ENCODE results near the gene C19orf44. TPM values are rescaled to one million over a fixed set of nuclear protein-coding genes. Genes with fewer than 3 reads are reported as not detected.

C19orf44 gene
- total and polyA plus RNA-seq, 8 donors = 2.4 to 40.3 (median 3.8) TPM; not detected in 1

- Histone ChIP-seq H3K27ac (no peak overlapping the region), H3K27me3 (no peaks in the 10 kb centered on the region), H3K4me3 (no peak overlapping the region), H3K36me3 (peaks cover 100% of the 10 kb centered on the region in 4 donors), H3K9me3 (no peaks in the 10 kb centered on the region), H3K4me1 (peaks cover 0 to 6% (median 0%) of the 10 kb centered on the region in 4 donors)
- TF ChIP-seq CTCF (IDR thresholded peaks at IDR 0.05) (no peak), POLR2AphosphoS5 (IDR thresholded peaks at IDR 0.05) (no peak), EP300 (IDR thresholded peaks at IDR 0.05) (no peak), POLR2A (IDR thresholded peaks at IDR 0.05) (no peak)
- 96 to 97% (median 97%) methylated on average over 17 to 29 of the region's 29 CpGs for WGBS, 5 donors
- DNase-seq = no peak
- intact Hi-C loops (cut with DNase I; ENCODE audit: low total_unique reads) = no loop called here
Observed at GRCh38 chr19:16525751-16526481, 29.7 kb downstream of the C19orf44 start.

- no peaks in the 10 kb centered on the region for H3K27me3 ChIP-seq
- no peak overlapping the region for H3K27ac ChIP-seq
- no peaks in the 10 kb centered on the region for H3K9me3 ChIP-seq
- H3K4me1 ChIP-seq = peaks cover 0 to 6% (median 0%) of the 10 kb centered on the region in 4 donors
- WGBS, 5 donors = 75 to 82% (median 80%) methylated on average over 9 to 14 of the region's 14 CpGs
- peaks cover 100% of the 10 kb centered on the region in 4 donors for H3K36me3 ChIP-seq
- DNase-seq = no peak
- intact Hi-C loops (cut with DNase I; ENCODE audit: low total_unique reads) = no loop called here
- no peak for TF ChIP-seq CTCF (IDR thresholded peaks at IDR 0.05)
- TF ChIP-seq POLR2A (IDR thresholded peaks at IDR 0.05) = no peak
- no peak for TF ChIP-seq EP300 (IDR thresholded peaks at IDR 0.05)
- no peak for TF ChIP-seq POLR2AphosphoS5 (IDR thresholded peaks at IDR 0.05)
- H3K4me3 ChIP-seq = no peak overlapping the region
Observed at GRCh38 chr19:16527334-16527935, 31.2 kb downstream of the C19orf44 start.

GRCh38 chr19:16527971-16528521 lies 31.9 kb downstream of the C19orf44 start:
- no peak overlapping the region for H3K4me3 ChIP-seq
- H3K27ac ChIP-seq = no peak overlapping the region
- H3K36me3 ChIP-seq = peaks cover 100% of the 10 kb centered on the region in 4 donors
- TF ChIP-seq POLR2A (IDR thresholded peaks at IDR 0.05) = no peak
- TF ChIP-seq CTCF (IDR thresholded peaks at IDR 0.05) = peak in 3 of 7 experiments; percentile 8 to 23 (median 10)
- peak; percentile 41 for DNase-seq
- WGBS, 5 donors = 85 to 91% (median 89%) methylated on average over 12 of the region's 12 CpGs
- H3K9me3 ChIP-seq = no peaks in the 10 kb centered on the region
- peaks cover 0 to 6% (median 0%) of the 10 kb centered on the region in 4 donors for H3K4me1 ChIP-seq
- intact Hi-C loops (cut with DNase I; ENCODE audit: low total_unique reads) = no loop called here
- H3K27me3 ChIP-seq = no peaks in the 10 kb centered on the region

GRCh38 chr19:16529466-16530144 lies 33.4 kb downstream of the C19orf44 start:
- no peak for DNase-seq

More at GRCh38 chr19:16529466-16530144, 33.4 kb downstream of the C19orf44 start:
- Histone ChIP-seq H3K9me3 (no peaks in the 10 kb centered on the region), H3K36me3 (peaks cover 99 to 100% (median 100%) of the 10 kb centered on the region in 4 donors), H3K27ac (no peak overlapping the region), H3K4me1 (peaks cover 0 to 6% (median 0%) of the 10 kb centered on the region in 4 donors), H3K27me3 (no peaks in the 10 kb centered on the region), H3K4me3 (no peak overlapping the region)
- intact Hi-C loops (cut with DNase I; ENCODE audit: low total_unique reads) = no loop called here
- TF ChIP-seq CTCF (IDR thresholded peaks at IDR 0.05) (no peak), POLR2A (IDR thresholded peaks at IDR 0.05) (no peak), POLR2AphosphoS5 (IDR thresholded peaks at IDR 0.05) (no peak)
- 90 to 91% (median 90%) methylated on average over 23 to 25 of the region's 25 CpGs for WGBS, 5 donors
